K562 (cell line): Measurements from ENCODE around the gene APOO. TPM values are rescaled to one million over a fixed set of nuclear protein-coding genes. Genes with fewer than 3 reads are reported as not detected.

Experiments used
- ATAC-seq: fragments of 200-7000 bp; cut with Tn5 transposase; 3 replicates; pipeline ENCODE4 v1.9.1; 2020; ENCODE audit warnings: moderate library complexity
- BruUV-seq: library from RNA; stranded (reverse); fragments of 400-500 nt; replicated peaks from 2 replicates; lab custom pipeline; 2021; lab: Mats Ljungman, UMichigan
- CTCF ChIA-PET: fragments of 300-600 bp; formaldehyde crosslinking; extraction: SDS; loops from one replicate; lab custom pipeline; 2021; ENCODE audit warnings: low intra/inter-chr PET ratio; lab: Yijun Ruan, JAX
- POLR2A ChIA-PET: fragments of 300-600, 350-650 bp; sonication (Branson Sonifier 250); formaldehyde crosslinking; extraction: SDS; loops from one replicate; lab custom pipeline; 2021; ENCODE audit warnings: antibody characterized with exemption, inconsistent platforms; lab: Yijun Ruan, JAX
- DNase-seq, 4 experiments: peaks; one replicate each; pipeline versions ENCODE4 v3.0.0 to v3.0.0-alpha.2; 2011 to 2018; ENCODE audit warnings: low spot score in 3 of 4, mixed read lengths in 3 of 4; ENCODE audit errors: extremely low read depth in 1 of 4
- FAIRE-seq: peaks from 2 replicates; lab custom pipeline; 2011; peaks lifted over from hg19 to GRCh38; lab: Jason Lieb, UNC
- H2AFZ ChIP-seq: 2 replicates; pipeline ENCODE4 v1.6.0; 2011; ENCODE audit warnings: low read depth, low read length, control low read depth, inconsistent platforms
- H3K27ac ChIP-seq: fragments of 200-600 bp; 3 replicates; pipeline ENCODE4 v1.8.0; 2011; ENCODE audit warnings: low read depth, mild to moderate bottlenecking, control low read depth, inconsistent platforms, low read length, moderate library complexity, mixed read lengths; ENCODE audit errors: extremely low read depth
- H3K27me3 ChIP-seq, 2 experiments: fragments of 300-600 bp in 1 of 2; 2 replicates in 1 of 2; 3 replicates in 1 of 2; pipeline versions ENCODE4 v1.6.0 to v1.8.0; 2011; ENCODE audit warnings: inconsistent platforms in 2 of 2, low read length in 2 of 2, mild to moderate bottlenecking in 1 of 2, mixed read lengths in 1 of 2, moderate library complexity in 1 of 2; ENCODE audit not compliant: control insufficient read depth in 2 of 2, insufficient read depth in 2 of 2
- H3K36me3 ChIP-seq: fragments of 300-600 bp; 3 replicates; pipeline ENCODE4 v1.8.0; 2011; ENCODE audit warnings: mild to moderate bottlenecking, low read length, inconsistent platforms; ENCODE audit not compliant: control insufficient read depth, insufficient read depth
- H3K4me1 ChIP-seq, 2 experiments: fragments of 200-600 bp in 1 of 2; replicated peaks in 1 of 2; 2 replicates in 1 of 2; 3 replicates in 1 of 2; pipeline versions ENCODE4 v1.5.1 to v1.8.0; 2011; ENCODE audit warnings: inconsistent platforms in 2 of 2, low read length in 2 of 2, mild to moderate bottlenecking in 1 of 2, mixed read lengths in 1 of 2, moderate library complexity in 1 of 2; ENCODE audit not compliant: control insufficient read depth in 2 of 2, insufficient read depth in 2 of 2
- H3K4me2 ChIP-seq: 2 replicates; pipeline ENCODE4 v1.6.1; 2011; ENCODE audit warnings: low read length, control low read depth, inconsistent platforms, mixed read lengths; ENCODE audit not compliant: insufficient read depth
- H3K4me3 ChIP-seq: fragments of 200-600 bp; sonication (generic), shearing (Covaris generic); 2 replicates; pipeline ENCODE4 v1.5.1; 2016; ENCODE audit warnings: control low read depth, inconsistent platforms
- H3K79me2 ChIP-seq: fragments of 200-600 bp; 3 replicates; pipeline ENCODE4 v1.8.0; 2011; ENCODE audit warnings: low read length, inconsistent platforms; ENCODE audit not compliant: control insufficient read depth, insufficient read depth
- H3K9ac ChIP-seq, 2 experiments: 2 replicates each; pipeline versions ENCODE4 v1.6.0 to v1.6.1; 2011; ENCODE audit warnings: low read depth in 2 of 2, low read length in 2 of 2, control low read depth in 1 of 2, inconsistent platforms in 1 of 2, mild to moderate bottlenecking in 1 of 2, mixed read lengths in 1 of 2; ENCODE audit not compliant: insufficient read depth in 1 of 2
- H3K9me1 ChIP-seq: one replicate; pipeline ENCODE4 v1.6.0; 2011; ENCODE audit warnings: inconsistent platforms, mild to moderate bottlenecking, low read length, moderate library complexity; ENCODE audit not compliant: control insufficient read depth, insufficient read depth
- H3K9me3 ChIP-seq: replicated peaks from 2 replicates; pipeline ENCODE4 v1.5.1; 2011; ENCODE audit warnings: low read depth, low read length, inconsistent platforms; ENCODE audit not compliant: control insufficient read depth, insufficient read depth
- H4K20me1 ChIP-seq: replicated peaks from 2 replicates; pipeline ENCODE4 v1.6.1; 2011; ENCODE audit warnings: low read length, inconsistent platforms, mixed read lengths; ENCODE audit not compliant: control insufficient read depth, insufficient read depth
- CREM ChIP-seq: IDR thresholded peaks from 2 replicates; pipeline ENCODE4 v1.6.1; 2014; ENCODE audit warnings: antibody characterized with exemption, low read depth
- HLTF ChIP-seq: fragments of 450-650 bp; IDR thresholded peaks from 2 replicates; pipeline ENCODE4 v1.6.1; 2016
- SMARCA4 ChIP-seq: fragments of 450-650 bp; IDR thresholded peaks from 2 replicates; pipeline ENCODE4 v1.6.1; 2016
- SMC3 ChIP-seq: conservative IDR thresholded peaks from 2 replicates; pipeline ENCODE4 v1.6.1; 2011; ENCODE audit warnings: low read depth, low read length, improper control_type of control experiment; ENCODE audit not compliant: insufficient read depth
- ZKSCAN3 ChIP-seq: fragments of 250-450 bp; sonication (Bioruptor Pico); IDR thresholded peaks from 2 replicates; pipeline ENCODE4 v1.4.0; 2020
- ZNF175 ChIP-seq: fragments of 200-800 bp; sonication (Bioruptor generic); IDR thresholded peaks from 2 replicates; pipeline ENCODE4 v1.6.1; 2016; ENCODE audit warnings: low read depth, mild to moderate bottlenecking, missing genetic modification characterization, missing compliant biosample characterization
- ZNF79 ChIP-seq: fragments of 250-450 bp; sonication (Bioruptor Pico); IDR thresholded peaks from 2 replicates; pipeline ENCODE4 v1.4.0; 2020; ENCODE audit warnings: low read depth, mild to moderate bottlenecking, moderate library complexity
- WGBS: fragments of 100-300 bp; shearing (Covaris generic); methylation state at CpG from one replicate; pipeline ENCODE4 v1.1.6; 2016; ENCODE audit warnings: low coverage, mixed read lengths; ENCODE audit not compliant: insufficient coverage; ENCODE audit errors: missing lambda C conversion rate; 5-methylcytosine and 5-hydroxymethylcytosine counted together
- in situ Hi-C: fragments of 300-500 bp; cut with MboI; formaldehyde crosslinking; loops from 4 replicates; pipeline ENCODE4 v1.15.0; 2018; ENCODE audit warnings: inconsistent platforms, mixed read lengths
- intact Hi-C: fragments of 100-400 bp; cut with micrococcal nuclease; formaldehyde crosslinking; loops from 2 replicates; pipeline ENCODE4 v1.14.2; 2022
- polyA plus RNA-seq, 8 experiments: library from polyadenylated mRNA; depleted of rRNA in 4 of 8; stranded (reverse) in 5 of 8; unstranded in 3 of 8; fragments of >200 nt; fragmentation: Nextera tagmentation in 2 of 8; fragmentation: Illumina TruSeq in 1 of 8; extraction: Ambion mirVana in 2 of 8; extraction: Trizol in 1 of 8; gene quantifications; 2 replicates each; pipeline versions ENCODE4 v1.2.1 to v1.2.3, GENCODE V29; 2011 to 2014; ENCODE audit warnings: inconsistent platforms in 1 of 8, missing spikeins in 1 of 8
- total RNA-seq, 7 experiments: library from RNA; depleted of rRNA in 6 of 7; stranded (reverse); fragments of >200 nt in 6 of 7; fragmentation: Illumina TruSeq in 2 of 7; extraction: Trizol in 2 of 7; gene quantifications; 2 replicates each; pipeline versions ENCODE4 v1.2.1 to v1.2.3, GENCODE V29; 2011 to 2021; ENCODE audit warnings: low replicate concordance in 1 of 7
- TF ChIP-seq, protein P1 (sequence below): fragments of 450-650 bp; IDR thresholded peaks from 2 replicates; pipeline ENCODE4 v1.6.1; 2017; ENCODE audit warnings: antibody characterized with exemption, mild to moderate bottlenecking
- TF ChIP-seq, protein P2 (sequence below): sonication (generic); formaldehyde crosslinking; IDR thresholded peaks from 2 replicates; pipeline ENCODE4 v1.8.1; 2022; ENCODE audit warnings: missing genetic modification reagents
- TF ChIP-seq, protein P3 (sequence below): sonication (generic); formaldehyde crosslinking; IDR thresholded peaks from 2 replicates; pipeline ENCODE4 v1.8.0; 2022; ENCODE audit warnings: mild to moderate bottlenecking, missing genetic modification reagents
- TF ChIP-seq, protein P4 (sequence below), 2 experiments: IDR thresholded peaks; 2 replicates each; pipeline ENCODE4 v1.6.1; 2012; ENCODE audit warnings: improper control_type of control experiment in 2 of 2, low read depth in 2 of 2, low read length in 2 of 2, borderline replicate concordance in 1 of 2
- TF ChIP-seq, protein P5 (sequence below): fragments of 450-650 bp; formaldehyde crosslinking; IDR thresholded peaks from 2 replicates; pipeline ENCODE4 v1.4.0; 2022; ENCODE audit warnings: mild to moderate bottlenecking, moderate library complexity

Gene APOO
- total and polyA plus RNA-seq, 9 of the 15 experiments (the other 6 are each of a cell fraction or from before 2014, with no cell fraction given) = 37.3 to 76.4 (median 60.8) TPM

DNA sequence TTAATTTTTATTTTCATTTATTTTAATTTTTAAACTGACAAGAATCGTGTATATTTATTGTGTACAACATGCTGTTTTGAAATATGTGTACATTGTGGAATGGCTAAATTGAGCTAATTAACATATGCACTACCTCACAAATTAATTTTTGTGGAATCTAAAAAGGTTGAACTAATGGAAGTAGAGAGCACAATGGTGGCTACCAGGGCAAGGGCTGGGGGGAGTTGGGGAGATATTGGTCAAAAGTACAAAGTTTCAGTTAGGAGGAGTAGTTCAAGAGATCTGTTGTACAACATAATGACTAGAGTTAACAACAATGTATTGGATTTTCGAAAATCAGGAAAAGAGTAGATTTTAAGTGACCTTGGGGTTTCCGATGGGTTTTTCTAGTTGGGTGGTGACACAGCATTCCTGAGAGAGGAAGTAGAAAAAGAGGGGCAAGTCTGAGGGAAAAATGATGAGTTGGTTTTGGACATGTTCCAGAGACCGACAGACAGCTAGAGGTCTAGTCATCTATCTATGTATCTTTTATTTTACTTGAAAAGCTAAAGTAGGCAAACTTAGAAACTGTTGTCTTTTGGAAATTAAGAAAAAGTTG is 23.2 kb downstream of the APOO start:
- H3K4me2 ChIP-seq = peak overlapping the region; percentile 66
- BruUV-seq = no TSS peak
- peak overlapping the region in 1 of 2 experiments; percentile 70; a peak in 2 of 4 replicates for H3K9ac ChIP-seq
- ChIA-PET POLR2A (interaction anchor here (1.1 to 1.6 kb wide), 2 partner anchors 100 to 104 kb away, joined by 3 to 6 read pairs; no protein-coding TSS in a partner anchor), CTCF (no interaction called here)
- H2AFZ ChIP-seq = peak overlapping the region; percentile 88
- no peaks in the 10 kb centered on the region for H3K9me3 ChIP-seq
- H3K27me3 ChIP-seq = no peaks in the 10 kb centered on the region
- in situ Hi-C loops = no loop called here
- peak; percentile 75 for ATAC-seq
- peak overlapping the region; percentile 85 for H3K27ac ChIP-seq
- H4K20me1 ChIP-seq = no peaks in the 10 kb centered on the region
- no peaks in the 10 kb centered on the region for H3K9me1 ChIP-seq
- FAIRE-seq = peak; percentile 97
- peaks cover 13 to 18% of the 10 kb centered on the region in 2 experiments for H3K4me1 ChIP-seq
- peak; percentile 16 to 84 (median 46) for DNase-seq
- peaks cover 10% of the 10 kb centered on the region for H3K79me2 ChIP-seq
- WGBS = 5% methylated on average over 4 of the region's 4 CpGs
- no peak overlapping the region for H3K4me3 ChIP-seq
- intact Hi-C loops = loop anchor here (5.0 kb wide), 1 partner anchor 102 kb away; the partner anchor contains the start of gene SAT1
- no peaks in the 10 kb centered on the region; the same call in 2 of the 3 replicates for H3K36me3 ChIP-seq
- TF ChIP-seq, protein P1, sequence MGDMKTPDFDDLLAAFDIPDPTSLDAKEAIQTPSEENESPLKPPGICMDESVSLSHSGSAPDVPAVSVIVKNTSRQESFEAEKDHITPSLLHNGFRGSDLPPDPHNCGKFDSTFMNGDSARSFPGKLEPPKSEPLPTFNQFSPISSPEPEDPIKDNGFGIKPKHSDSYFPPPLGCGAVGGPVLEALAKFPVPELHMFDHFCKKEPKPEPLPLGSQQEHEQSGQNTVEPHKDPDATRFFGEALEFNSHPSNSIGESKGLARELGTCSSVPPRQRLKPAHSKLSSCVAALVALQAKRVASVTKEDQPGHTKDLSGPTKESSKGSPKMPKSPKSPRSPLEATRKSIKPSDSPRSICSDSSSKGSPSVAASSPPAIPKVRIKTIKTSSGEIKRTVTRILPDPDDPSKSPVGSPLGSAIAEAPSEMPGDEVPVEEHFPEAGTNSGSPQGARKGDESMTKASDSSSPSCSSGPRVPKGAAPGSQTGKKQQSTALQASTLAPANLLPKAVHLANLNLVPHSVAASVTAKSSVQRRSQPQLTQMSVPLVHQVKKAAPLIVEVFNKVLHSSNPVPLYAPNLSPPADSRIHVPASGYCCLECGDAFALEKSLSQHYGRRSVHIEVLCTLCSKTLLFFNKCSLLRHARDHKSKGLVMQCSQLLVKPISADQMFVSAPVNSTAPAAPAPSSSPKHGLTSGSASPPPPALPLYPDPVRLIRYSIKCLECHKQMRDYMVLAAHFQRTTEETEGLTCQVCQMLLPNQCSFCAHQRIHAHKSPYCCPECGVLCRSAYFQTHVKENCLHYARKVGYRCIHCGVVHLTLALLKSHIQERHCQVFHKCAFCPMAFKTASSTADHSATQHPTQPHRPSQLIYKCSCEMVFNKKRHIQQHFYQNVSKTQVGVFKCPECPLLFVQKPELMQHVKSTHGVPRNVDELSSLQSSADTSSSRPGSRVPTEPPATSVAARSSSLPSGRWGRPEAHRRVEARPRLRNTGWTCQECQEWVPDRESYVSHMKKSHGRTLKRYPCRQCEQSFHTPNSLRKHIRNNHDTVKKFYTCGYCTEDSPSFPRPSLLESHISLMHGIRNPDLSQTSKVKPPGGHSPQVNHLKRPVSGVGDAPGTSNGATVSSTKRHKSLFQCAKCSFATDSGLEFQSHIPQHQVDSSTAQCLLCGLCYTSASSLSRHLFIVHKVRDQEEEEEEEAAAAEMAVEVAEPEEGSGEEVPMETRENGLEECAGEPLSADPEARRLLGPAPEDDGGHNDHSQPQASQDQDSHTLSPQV = peak; percentile 18; the same call in 1 of the 2 replicates
- TF ChIP-seq, protein P2, sequence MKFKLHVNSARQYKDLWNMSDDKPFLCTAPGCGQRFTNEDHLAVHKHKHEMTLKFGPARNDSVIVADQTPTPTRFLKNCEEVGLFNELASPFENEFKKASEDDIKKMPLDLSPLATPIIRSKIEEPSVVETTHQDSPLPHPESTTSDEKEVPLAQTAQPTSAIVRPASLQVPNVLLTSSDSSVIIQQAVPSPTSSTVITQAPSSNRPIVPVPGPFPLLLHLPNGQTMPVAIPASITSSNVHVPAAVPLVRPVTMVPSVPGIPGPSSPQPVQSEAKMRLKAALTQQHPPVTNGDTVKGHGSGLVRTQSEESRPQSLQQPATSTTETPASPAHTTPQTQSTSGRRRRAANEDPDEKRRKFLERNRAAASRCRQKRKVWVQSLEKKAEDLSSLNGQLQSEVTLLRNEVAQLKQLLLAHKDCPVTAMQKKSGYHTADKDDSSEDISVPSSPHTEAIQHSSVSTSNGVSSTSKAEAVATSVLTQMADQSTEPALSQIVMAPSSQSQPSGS = no peak
- no peak for TF ChIP-seq SMC3
- no peak for TF ChIP-seq CREM
- TF ChIP-seq HLTF = no peak
- no peak for TF ChIP-seq ZNF79 (CRISPR knock-in tag)
- no peak for TF ChIP-seq ZKSCAN3 (CRISPR knock-in tag)
- peak; percentile 57; the same call in 1 of the 2 replicates for TF ChIP-seq ZNF175
- TF ChIP-seq, protein P3, sequence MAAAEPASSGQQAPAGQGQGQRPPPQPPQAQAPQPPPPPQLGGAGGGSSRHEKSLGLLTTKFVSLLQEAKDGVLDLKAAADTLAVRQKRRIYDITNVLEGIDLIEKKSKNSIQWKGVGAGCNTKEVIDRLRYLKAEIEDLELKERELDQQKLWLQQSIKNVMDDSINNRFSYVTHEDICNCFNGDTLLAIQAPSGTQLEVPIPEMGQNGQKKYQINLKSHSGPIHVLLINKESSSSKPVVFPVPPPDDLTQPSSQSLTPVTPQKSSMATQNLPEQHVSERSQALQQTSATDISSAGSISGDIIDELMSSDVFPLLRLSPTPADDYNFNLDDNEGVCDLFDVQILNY (CRISPR knock-in tag) = no peak
- TF ChIP-seq, protein P4, sequence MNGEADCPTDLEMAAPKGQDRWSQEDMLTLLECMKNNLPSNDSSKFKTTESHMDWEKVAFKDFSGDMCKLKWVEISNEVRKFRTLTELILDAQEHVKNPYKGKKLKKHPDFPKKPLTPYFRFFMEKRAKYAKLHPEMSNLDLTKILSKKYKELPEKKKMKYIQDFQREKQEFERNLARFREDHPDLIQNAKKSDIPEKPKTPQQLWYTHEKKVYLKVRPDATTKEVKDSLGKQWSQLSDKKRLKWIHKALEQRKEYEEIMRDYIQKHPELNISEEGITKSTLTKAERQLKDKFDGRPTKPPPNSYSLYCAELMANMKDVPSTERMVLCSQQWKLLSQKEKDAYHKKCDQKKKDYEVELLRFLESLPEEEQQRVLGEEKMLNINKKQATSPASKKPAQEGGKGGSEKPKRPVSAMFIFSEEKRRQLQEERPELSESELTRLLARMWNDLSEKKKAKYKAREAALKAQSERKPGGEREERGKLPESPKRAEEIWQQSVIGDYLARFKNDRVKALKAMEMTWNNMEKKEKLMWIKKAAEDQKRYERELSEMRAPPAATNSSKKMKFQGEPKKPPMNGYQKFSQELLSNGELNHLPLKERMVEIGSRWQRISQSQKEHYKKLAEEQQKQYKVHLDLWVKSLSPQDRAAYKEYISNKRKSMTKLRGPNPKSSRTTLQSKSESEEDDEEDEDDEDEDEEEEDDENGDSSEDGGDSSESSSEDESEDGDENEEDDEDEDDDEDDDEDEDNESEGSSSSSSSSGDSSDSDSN (IDR thresholded peaks at IDR 0.05; ENCODE audit: borderline replicate concordance in 1 of 2, low read depth in 2 of 2, low read length in 2 of 2) = no peak
- TF ChIP-seq SMARCA4 = peak; percentile 68
- TF ChIP-seq, protein P5, sequence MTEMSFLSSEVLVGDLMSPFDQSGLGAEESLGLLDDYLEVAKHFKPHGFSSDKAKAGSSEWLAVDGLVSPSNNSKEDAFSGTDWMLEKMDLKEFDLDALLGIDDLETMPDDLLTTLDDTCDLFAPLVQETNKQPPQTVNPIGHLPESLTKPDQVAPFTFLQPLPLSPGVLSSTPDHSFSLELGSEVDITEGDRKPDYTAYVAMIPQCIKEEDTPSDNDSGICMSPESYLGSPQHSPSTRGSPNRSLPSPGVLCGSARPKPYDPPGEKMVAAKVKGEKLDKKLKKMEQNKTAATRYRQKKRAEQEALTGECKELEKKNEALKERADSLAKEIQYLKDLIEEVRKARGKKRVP (CRISPR knock-in tag) = no peak
